Suppressor macrophage (primary cell): Measurements from ENCODE around the gene ZNF30.
"Not testable (repeated sequence)": the region's sequence is repeated elsewhere in the genome, so short reads cannot be mapped to it uniquely, and the experiment has no call there.

ENCODE experiments used
- DNase-seq, 4 experiments: peaks; one replicate each; pipeline ENCODE4 v3.0.0-alpha.2; 2020 to 2022
- total RNA-seq, 17 experiments: gene quantifications; one replicate each; lab custom pipeline; 2026; ENCODE audit warnings: mixed read lengths in 6 of 17, inconsistent platforms in 3 of 17; lab: John Stamatoyannopoulos, UW

ZNF30 gene
- total RNA-seq: 0.34 to 4.3 (median 1.7) reads per million in 17 experiments

DNA sequence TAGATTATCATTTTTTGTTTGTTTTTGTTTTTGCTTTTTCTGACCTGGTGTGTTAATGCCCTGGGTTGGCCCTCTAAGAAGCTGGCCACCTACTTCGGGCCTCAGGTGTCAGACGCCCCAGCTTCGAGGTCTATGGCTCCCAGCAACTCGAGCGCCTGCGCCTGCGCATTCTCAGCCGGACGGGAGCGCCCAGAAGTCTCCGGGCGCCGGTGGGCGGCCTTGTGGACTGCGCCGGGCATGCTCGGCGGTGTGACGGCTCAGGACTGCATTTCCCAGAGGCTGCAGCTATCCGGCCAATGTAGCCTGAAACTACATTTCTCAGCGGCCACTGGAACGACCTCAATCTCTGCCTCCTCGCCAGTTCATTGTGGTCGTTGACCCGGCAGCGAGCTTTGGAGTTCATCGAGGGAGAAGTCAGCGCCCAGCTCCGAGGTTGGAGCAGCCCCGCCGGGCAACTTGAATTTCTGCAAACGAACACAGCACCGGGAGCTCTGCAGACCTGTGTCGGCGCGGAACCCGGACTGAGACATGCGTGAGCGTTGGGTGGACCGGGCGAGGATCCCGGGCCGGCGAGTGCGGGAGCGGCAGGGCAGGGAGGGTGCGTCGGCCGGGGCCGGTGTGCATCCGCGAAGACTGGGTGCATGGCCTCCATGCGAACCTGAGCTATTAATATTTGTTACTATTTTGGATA is at the start of gene ZNF30:
ZNF30 (plus strand) TSS at position 219 of the 691 bp plus-strand sequence. CDS start 3,045 bp downstream, outside the sequence.
- DNase-seq: peak; percentile 92 to 96 (median 94)

DNA sequence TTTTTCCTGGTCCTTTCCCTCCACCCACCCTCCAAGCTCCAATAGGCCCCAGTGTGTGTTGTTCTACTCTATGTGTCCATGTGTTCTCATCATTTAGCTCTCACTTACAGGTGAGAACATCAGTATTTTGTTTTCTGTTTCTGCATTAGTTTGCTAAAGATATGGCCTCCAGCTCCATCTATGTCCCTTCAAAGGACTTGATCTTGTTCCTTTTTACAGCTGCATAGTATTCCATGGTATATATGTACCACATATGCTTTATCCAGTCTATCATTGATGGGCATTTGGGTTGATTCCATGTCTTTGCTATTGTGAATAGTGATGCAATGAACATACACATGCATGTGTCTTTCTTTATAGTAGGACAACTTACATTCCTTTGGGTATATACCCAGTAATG is 47.1 kb upstream of the ZNF30 start:
- DNase-seq: no peak

DNA sequence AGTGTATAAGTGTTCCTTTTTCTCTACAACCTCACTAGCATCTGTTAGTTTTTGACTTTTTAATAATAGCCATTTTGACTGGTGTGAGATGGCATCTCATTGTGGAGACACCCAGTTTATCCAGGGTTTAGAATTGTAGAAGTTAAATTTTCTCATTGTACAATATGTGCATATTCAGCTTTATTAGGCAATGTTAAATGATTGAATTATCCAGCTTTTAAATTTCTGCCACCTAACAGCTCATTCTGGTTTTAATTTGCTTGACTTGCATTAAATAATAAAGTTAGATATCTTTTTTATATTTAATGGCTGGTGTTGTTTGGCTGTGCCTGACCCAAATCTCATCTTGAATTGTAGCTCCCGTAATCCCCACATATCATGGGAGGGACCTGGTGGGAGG is 46.7 kb upstream of the ZNF30 start:
- DNase-seq: no peak

DNA sequence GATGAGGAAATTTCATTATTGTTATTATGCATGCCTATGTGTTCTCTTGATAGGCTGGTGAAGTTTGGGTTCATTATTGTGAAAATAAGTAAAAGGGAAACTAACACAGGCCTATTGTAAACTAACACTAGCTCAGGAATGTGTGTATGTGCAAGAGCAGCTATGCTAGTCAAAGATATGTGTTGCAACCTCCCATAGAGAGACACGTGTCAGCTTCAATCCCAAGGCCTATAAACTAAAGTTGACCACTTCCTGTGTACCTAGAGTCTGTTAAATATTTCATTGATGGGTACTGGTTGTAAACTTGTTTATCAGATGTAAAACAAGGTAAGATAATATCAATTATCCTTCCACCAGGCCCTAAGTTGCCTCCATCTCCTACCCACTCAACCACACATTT is 44.7 kb upstream of the ZNF30 start:
- no peak for DNase-seq

DNA sequence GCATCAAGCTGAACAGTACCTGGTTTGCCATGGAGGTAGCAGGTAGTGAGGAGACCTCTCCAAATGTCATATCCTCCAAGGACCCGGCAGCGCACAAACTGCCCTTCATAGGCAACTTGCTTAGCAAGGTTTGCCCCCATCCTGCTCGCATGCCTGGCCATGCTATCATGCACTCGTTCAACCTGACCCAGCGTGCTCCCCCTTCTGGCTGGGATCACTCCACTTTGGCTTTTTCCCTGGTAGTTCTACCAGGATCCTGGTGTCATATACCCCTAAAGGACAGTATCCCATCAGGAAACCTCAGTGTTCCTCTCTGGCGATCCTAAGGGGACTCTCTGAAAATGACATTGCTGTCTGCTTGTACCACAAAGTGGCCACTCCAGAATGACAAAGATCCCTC is 38.6 kb upstream of the ZNF30 start:
- no peak for DNase-seq

DNA sequence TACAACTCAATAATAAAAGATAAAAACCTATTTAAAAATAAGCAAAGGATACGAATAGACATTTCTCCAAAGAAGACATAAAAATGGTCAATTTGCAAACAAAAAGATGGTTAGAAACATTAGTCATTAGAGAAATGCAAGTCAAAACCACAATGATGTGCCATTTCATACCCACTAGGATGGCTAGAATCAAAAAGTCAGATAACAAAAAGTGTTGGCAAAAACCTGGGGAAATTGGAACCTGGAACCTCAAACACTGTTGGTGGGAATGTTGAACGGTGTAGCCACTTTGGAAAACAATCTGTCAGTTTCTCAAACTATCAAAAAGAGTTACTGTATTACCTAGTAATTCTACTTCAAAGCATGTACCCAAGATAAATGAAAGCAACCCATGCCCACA is 26.5 kb upstream of the ZNF30 start:
- no peak for DNase-seq

DNA sequence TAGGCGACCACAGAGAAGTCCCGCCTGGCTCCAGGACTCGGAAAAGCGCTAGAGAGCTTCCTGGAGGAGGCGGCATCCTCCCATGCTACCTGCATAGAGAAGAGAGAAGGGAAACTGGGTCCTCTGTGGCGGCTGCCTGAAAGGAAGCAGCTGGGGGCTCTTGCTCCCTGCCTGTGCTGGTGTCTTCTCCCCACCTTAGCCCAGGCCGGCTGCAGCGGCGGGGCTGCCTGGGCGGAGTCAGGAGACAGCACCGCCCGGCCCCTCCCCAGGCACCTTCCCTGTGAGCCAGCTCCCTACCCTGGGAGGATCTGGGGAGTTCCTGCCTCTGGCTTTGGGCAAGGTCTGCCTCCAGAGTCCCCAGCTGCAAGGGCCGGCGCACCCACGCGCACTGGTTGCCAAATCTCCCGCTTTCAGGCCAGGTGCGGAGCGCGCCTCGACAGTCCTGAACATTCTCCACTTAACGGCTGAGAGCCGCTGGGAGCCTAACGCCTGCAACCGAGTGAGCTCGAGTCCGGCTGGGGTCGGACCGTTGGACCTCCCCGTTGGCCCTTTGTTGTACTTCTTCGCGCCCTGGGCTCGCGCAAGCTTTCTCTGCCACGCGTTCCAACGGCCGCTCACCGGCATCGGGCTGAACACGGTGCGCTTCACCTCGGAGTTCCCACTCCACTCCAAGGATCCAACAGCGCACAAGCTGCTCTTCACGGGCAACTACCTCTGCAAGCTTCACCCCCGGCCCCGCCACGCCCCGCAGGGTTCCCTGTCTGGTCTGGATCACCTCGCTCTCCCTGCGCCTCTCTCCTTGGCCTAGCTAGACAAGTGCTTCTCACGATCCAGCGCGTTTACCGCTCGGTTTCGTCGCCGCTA is 21.8 kb upstream of the ZNF30 start:
- DNase-seq: no peak

DNA sequence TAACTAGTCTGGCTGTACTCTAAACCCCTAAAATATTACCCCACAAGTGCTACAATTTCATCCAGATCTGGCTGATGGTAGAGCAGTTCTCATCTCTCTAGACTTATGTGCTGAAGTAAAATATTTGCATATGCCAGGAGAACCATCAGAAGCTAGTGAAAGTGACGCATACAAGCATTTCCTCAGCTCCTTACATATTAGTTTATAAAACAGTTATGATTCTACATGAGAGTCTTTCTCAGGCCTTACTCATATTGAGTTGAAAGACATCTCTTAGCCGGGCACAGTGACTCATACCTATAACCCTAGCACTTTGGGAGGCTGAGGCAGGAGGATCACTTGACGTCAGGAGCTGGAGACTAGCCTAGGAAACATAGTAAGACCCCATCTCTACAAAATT is 15.9 kb upstream of the ZNF30 start:
- DNase-seq: no peak

DNA sequence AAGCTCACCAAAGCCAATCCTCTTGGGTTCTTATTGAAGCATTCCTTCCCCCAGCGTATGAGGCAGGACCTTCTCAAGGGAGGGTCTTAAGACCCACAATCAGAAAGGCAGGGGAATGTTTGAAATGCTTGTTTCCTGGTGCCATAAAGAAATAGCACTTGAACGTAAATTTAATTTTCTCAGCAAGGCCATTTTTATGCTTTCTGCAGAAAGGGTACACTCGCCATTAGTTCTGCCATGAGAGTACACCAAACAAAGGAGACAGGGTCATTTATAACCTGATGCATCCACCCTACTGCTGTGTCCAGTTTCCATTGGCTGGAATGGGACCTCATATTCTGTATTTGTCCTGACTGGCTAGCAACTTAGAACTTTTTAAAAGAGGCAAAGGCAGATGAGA is 9.6 kb upstream of the ZNF30 start:
- DNase-seq: not testable (repeated sequence)

DNA sequence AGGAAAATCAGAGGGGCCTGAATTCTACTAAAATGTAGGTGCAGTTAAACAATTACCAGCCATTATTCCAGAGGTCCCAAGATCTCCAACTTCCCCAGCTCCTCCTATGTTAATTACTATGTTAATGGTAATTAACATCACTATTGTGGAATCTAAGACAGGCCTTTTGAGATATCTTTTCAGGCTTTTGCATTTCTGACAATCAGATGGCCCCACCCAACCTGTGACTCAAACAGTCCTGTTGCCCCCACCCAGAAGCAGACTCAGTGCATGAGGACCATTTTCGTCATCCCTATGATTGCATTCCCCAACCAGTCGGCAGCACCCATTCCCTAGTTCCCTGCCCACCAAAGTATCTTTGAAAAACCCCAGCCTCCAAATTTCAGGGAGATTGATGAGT is 8.5 kb upstream of the ZNF30 start:
- no peak for DNase-seq

DNA sequence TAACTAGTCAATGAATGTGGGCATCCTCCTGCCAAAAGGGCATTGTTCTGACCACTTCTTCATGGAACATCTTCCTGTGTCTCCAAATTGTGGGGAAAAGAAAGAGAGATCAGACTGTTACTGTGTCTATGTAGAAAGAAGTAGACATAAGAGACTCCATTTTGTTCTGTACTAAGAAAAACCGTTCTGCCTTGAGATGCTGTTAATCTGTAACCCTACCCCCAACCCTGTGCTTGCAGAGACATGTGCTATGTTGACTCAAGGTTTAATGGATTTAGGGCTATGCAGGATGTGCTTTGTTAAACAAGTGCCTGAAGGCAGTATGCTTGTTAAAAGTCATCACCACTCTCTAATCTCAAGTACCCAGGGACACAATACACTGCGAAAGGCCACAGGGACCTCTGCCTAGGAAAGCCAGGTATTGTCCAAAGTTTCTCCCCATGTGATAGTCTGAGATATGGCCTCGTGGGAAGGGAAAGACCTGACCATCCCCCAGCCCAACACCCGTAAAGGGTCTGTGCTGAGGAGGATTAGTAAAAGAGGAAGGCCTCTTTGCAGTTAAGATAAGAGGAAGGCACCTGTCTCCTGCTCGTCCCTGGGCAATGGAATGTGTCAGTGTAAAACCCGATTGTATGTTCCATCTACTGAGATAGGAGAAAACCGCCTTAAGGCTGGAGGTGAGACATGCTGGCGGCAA is 6.5 kb upstream of the ZNF30 start:
- not testable (repeated sequence) for DNase-seq

DNA sequence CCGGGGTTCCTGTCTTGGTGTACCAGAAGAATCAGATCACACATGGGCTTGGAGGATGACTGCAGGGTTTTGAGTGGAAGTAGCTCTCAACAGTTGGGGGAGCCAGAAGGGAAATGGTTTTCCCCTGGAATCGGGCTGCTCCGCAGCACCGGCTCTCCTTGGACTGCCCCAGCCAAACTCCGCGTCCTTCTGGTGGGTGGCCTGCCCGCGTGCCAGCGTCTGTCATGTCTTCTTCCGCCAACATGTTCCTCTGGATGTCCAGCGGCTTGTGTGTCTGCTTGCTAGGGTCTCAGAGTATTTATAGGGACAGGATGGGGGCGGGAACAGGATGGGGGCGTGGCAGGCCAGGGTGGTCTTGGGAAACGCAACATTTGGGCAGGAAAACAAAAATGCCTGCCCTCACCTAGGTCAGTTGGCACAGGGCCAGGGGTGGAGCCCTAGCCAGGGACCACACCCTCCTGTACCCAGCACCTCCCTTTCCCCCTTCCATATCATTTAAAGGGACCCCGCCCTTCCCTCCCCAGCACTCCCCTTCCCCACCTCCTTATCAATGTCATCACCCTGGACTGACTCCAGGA is 1.3 kb upstream of the ZNF30 start:
- no peak for DNase-seq

DNA sequence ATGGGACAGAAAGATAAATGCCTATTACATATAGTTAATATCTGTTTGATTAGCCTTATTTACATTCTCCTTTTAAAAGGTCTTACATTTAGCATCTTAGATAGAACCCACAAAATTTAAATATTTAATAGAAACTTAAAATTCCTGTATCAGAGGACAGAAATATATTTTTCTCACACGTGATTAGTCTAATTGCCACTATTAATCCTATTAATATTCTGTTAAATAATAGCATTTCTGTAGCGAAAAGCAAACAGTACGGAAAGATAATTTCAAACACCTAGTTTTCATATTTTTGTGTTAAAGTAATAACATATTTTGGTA is 380 bp upstream of the ZNF30 start:
- no peak for DNase-seq

DNA sequence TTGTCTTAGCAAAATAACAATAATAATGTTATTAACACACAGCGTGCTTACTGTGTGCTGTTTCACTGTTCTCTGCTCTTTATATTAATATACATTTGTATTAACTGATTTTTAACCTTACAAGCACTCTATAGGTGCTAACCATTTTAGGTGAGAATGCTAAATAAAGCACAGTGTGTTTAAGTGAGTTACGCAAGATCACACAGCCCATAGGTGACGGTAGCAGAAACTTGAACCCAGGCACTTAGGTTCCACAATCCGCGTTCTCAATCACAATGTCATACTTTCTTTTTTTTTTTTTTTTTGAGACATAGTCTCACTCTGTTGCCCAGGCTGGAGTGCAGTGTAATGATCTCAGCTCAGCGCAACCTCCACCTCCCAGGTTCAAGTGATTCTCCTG is 5.8 kb downstream of the ZNF30 start:
- no peak for DNase-seq

DNA sequence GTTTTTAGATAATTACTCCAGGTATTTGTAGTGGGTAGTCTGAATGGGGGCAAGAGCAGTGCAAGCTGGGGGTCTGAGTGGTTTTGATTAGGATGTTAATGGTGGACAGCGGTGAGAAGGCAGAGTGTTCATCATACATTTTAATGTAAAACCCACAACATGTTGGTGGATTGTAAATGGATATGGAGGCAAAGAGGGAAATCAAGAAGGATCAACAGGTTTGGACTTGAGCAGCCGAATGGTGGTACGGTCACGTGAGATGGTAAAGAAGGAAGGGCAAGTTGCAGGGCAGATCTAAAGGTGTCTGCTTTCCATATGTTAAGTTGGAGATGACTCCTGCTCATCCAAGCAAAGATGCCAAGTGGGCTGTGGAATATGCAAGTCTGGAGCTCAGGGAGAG is 9.5 kb downstream of the ZNF30 start:
- no peak for DNase-seq

DNA sequence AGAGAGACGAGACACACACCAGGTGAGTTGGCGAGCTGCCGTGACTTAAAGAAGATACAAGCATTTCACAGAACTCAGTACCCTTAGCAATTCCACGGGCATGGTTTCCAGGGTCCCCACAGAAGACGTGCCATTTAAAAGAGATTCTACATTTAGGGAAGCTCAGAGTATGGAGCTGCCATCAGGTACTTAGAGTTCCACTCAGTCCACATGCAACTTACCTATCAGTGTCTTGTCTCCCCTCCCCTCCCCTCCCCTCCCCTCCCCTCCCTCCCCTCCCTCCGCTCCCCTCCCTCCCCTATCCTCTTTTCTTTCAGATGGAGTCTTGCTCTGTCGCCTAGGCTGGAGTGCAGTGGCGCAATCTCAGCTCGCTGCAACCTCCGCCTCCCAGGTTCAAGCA is 12.2 kb downstream of the ZNF30 start:
- no peak for DNase-seq

DNA sequence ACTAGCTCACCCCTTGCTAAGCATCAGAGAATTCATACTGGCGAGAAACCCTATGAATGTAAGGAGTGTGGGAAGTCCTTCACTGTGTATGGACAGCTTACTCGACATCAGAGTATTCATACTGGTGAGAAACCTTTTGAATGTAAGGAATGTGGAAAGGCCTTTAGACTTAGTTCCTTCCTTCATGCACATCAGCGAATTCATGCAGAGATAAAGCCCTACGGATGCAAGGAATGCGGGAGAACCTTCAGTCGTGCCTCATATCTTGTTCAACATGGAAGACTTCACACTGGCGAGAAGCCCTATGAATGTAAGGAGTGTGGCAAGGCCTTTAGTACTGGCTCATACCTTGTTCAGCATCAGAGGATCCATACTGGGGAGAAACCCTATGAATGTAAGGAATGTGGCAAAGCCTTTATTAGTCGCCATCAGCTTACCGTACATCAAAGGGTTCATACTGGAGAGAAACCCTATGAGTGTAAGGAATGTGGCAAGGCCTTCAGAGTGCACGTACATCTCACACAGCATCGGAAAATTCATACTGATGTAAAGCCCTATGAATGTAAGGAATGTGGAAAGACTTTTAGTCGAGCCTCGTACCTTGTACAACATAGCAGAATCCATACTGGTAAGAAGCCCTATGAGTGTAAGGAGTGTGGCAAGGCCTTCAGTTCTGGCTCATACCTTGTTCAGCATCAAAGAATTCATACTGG is 17.3 kb downstream of the ZNF30 start:
- no peak for DNase-seq

DNA sequence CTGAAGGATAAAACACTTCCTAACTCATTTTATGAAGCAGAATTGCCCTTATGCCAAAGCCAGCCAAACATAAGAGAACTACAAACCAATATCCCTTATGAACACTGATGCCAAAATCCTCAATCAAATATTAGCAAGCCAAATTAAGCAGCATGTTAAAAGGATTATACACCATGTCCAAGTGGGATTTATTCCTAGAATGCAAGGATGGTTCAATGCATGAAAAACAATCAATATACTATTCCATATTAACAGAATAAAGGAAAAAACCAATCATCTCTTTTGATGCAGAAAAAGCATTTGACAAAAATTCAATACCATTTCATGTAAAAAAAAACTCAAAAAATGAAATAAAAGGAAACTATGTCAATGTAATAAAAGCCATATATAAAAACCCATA is 26.4 kb downstream of the ZNF30 start:
- no peak for DNase-seq

DNA sequence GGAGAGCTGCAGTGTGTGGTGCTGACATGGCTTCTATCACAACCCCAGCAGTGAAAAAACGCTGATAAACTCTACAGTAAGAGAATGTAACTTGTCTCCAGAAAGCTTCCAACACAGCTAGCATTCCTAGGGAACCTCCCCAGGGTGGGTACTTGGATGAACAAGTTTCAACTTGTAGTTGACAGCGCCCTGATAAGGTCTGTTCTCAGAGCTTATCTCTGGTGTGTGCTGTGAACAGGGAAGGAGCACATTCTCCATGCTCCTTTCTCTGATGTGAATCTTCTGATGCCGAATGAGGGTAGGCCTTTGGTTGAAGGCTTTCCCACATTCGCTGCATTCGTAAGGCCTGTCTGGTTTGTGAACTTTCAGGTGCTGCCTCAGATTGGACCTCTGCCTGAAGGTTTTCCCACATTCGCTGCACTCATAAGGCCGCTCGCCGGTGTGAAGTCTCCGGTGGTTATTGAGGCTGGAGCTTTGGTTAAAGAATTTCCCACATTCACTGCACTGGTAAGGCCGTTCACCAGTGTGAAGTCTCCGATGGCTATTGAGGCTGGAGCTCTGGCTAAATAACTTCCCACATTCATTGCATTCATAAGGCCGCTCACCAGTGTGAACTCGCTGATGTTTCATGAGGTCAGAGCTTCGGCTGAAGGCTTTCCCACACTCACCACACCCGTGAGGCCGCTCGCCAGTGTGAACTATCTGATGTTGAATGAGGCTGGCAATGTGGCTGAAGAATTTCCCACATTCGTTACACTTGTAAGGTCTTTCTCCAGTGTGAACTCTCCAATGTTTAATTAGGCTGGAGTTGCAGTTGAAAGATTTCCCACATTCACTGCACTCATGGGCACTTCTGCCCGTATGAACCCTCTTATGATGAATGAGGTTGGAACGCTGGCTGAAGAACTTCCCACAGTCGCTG is 31.4 kb downstream of the ZNF30 start:
- DNase-seq: no peak

DNA sequence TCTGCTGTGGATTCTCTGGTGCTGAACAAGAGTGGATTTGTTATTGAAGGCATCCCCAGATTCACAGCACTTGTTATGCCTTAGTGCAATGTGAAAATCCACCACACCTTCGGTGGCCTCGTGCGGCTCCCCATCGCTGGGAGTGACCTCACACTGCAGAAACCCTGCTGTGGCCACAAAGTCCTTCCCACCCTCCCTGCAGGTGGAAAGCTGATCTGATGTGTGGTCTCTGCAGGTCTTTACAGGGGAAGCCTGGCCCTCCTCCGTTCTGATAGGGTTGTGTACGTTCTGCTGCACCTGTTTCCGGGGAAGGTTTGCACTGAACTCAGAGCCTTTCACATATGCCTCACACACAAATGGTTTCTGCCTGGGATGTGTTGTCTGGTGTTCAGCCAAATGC is 32.3 kb downstream of the ZNF30 start:
- no peak for DNase-seq

DNA sequence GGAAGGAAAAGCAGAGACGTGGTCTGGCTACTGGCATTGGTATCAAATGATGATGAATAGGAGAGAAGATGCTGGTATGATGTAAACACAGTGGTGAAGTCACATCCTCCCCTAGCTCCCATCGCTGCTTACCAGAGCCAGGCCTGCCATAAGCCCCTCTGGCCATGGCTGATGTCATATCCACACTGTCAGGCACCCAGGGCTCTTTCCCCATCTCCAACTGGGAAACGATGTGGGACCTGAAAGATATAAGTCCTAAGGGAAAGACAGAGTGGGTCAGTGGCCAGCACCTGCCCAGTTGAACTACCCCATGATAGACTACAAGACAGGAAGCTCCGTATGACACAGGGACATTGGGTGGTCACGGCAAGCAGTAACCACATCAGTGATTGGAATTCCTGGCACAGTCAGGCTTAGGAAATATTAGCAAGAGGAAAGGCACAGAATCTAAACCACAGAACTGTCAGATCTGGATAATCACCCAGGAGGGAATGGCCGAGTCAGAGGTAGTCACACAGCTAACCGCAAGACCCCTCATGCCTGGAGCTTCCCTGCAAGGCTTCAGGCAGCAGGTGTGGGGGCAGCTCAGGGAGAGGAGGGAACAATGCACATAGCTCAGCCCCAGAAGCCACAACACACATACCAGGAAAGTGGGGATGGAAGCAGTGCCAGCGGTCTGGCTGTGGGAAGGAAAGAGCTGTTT is 33.6 kb downstream of the ZNF30 start:
- DNase-seq: no peak
